KG1 (cell line): ENCODE results near the gene VIM.
A peak's percentile ranks its signal among the peaks of the same experiment; 100 is the strongest.

ENCODE experiments used
- DNase-seq: peaks from one replicate; lab custom pipeline; 2025; lab: John Stamatoyannopoulos, UW

VIM gene

GRCh38 chr10:17209881-17210280 lies 18.2 kb upstream of the VIM start:
- no peak for DNase-seq

- DNase-seq, result no peak
Measured at GRCh38 chr10:17210361-17210760, 17.7 kb upstream of the VIM start.

GRCh38 chr10:17212802-17213221 lies 15.2 kb upstream of the VIM start:
- no peak for DNase-seq

- DNase-seq, result no peak
Measured at GRCh38 chr10:17213646-17214349, 14.2 kb upstream of the VIM start.

- no peak for DNase-seq
Measured at GRCh38 chr10:17214526-17214925, 13.5 kb upstream of the VIM start.

GRCh38 chr10:17214971-17215781 lies 12.9 kb upstream of the VIM start:
- peak; percentile 9 for DNase-seq

GRCh38 chr10:17215782-17216122 lies 12.3 kb upstream of the VIM start:
- DNase-seq, result no peak

GRCh38 chr10:17216217-17216900 lies 11.7 kb upstream of the VIM start:
- DNase-seq, result peak; percentile 66

GRCh38 chr10:17216901-17217395 lies 11.1 kb upstream of the VIM start:
- DNase-seq, result no peak

- DNase-seq, result no peak
Measured at GRCh38 chr10:17217631-17218232, 10.3 kb upstream of the VIM start.

- no peak for DNase-seq
Measured at GRCh38 chr10:17219024-17219423, 9.0 kb upstream of the VIM start.

GRCh38 chr10:17220652-17221100 lies 7.4 kb upstream of the VIM start:
- DNase-seq, result no peak

- DNase-seq, result no peak
Measured at GRCh38 chr10:17222329-17222728, 5.7 kb upstream of the VIM start.

GRCh38 chr10:17225808-17226207 lies 2.2 kb upstream of the VIM start:
- no peak for DNase-seq

GRCh38 chr10:17226891-17227303 lies 1.1 kb upstream of the VIM start:
- no peak for DNase-seq

GRCh38 chr10:17227367-17228090 lies 512 bp upstream of the VIM start:
- peak; percentile 23 for DNase-seq

GRCh38 chr10:17229016-17229716 lies 1.1 kb downstream of the VIM start:
- DNase-seq, result no peak

GRCh38 chr10:17229717-17229966 lies 1.6 kb downstream of the VIM start:
- no peak for DNase-seq

- DNase-seq, result peak; percentile 79
Measured at GRCh38 chr10:17229967-17230682, 2.1 kb downstream of the VIM start.

GRCh38 chr10:17231788-17232187 lies 3.7 kb downstream of the VIM start:
- no peak for DNase-seq
